Heart left ventricle (tissue), 13 donors: ENCODE results near the gene MYO7A.

Experiments used
- CTCF ChIP-seq, 12 donors: fragments of 200-600 bp; sonication (generic) in 4 of 12; IDR thresholded peaks; one replicate each; pipeline versions ENCODE4 v1.5.0 to v1.8.0; 2018 to 2022; ENCODE audit warnings: antibody characterized with exemption in 12 of 12, mild to moderate bottlenecking in 5 of 12
- POLR2A ChIP-seq, 2 donors: fragments of 450-650 bp; IDR thresholded peaks; one replicate each; pipeline ENCODE4 v1.6.1; 2017; ENCODE audit warnings: antibody characterized with exemption in 2 of 2, mild to moderate bottlenecking in 2 of 2, moderate library complexity in 2 of 2
- donor health status: ischemic (EF 13 %, LVEDD 7.1; RV severe dilation, severe dysfunction).
- donor health status: DM: no; HTN: yes; CAD: no.
- donor health status: DM: no; HTN: no; CAD: no.
- donor health status: ischemic (EF 25% LVEDD 6.9; RV normal size, moderate dysfunction).
- donor health status: ischemic (EF 25% LVEDD 5.7; RV mildly dilated, moderate dysfunction).
- donor health status: ischemic (EF 35%, LVEDD 5.7; RV mildly dilated, moderate dysfunction).
- donor health status: nonischemic (EF 11% LVEDD 7.7; RV severe dilation, severe dysfunction).
- donor health status: DM: yes; HTN: yes; CAD: no.
- donor health status: PGD.
- donor health status: ischemic (EF 29% LVEDD 5.4; RV normal size, mild dysfunction).
- donor health status: nonischemic (EF 23%, LVEDD 6.1; RV moderate dilation, normal function).

GRCh38 chr11:77199137-77199745 is 71.2 kb downstream of the MYO7A start:
- TF ChIP-seq CTCF (IDR thresholded peaks at IDR 0.05) = no peak
- no peak for TF ChIP-seq POLR2A (IDR thresholded peaks at IDR 0.05)
